NCI-H2171 (cell line): ENCODE results near the gene FALEC.

ENCODE experiments used
- DNase-seq: peaks from one replicate; lab custom pipeline; 2025; lab: John Stamatoyannopoulos, UW

Gene FALEC

GRCh38 chr1:150545486-150546032, 30.0 kb downstream of the FALEC start:
- DNase-seq: no peak

- DNase-seq: no peak
Measured at GRCh38 chr1:150546294-150546937, 30.9 kb downstream of the FALEC start.

- no peak for DNase-seq
Measured at GRCh38 chr1:150548324-150548631, 32.7 kb downstream of the FALEC start.

GRCh38 chr1:150548632-150549495, 33.3 kb downstream of the FALEC start, which contains the start of gene ADAMTSL4:
Gene ADAMTSL4, plus strand, starts transcription at chr1:150549408. Its CDS starts 2,881 bp downstream, at chr1:150552289.
- DNase-seq: peak; percentile 35

GRCh38 chr1:150549496-150550221, 34.1 kb downstream of the FALEC start:
- no peak for DNase-seq

GRCh38 chr1:150550222-150551050, 34.9 kb downstream of the FALEC start:
- no peak for DNase-seq

GRCh38 chr1:150551051-150551783, 35.7 kb downstream of the FALEC start:
- no peak for DNase-seq

GRCh38 chr1:150551784-150552127, 36.2 kb downstream of the FALEC start:
- no peak for DNase-seq

GRCh38 chr1:150552128-150552910, 36.8 kb downstream of the FALEC start:
- DNase-seq: no peak

GRCh38 chr1:150552911-150553289, 37.3 kb downstream of the FALEC start:
- no peak for DNase-seq

- DNase-seq: no peak
Measured at GRCh38 chr1:150553392-150554085, 38.0 kb downstream of the FALEC start.

- DNase-seq: no peak
Measured at GRCh38 chr1:150554086-150554452, 38.5 kb downstream of the FALEC start.

GRCh38 chr1:150555198-150555970, 39.8 kb downstream of the FALEC start:
- DNase-seq: no peak

- DNase-seq: no peak
Measured at GRCh38 chr1:150555971-150556865, 40.7 kb downstream of the FALEC start.

- DNase-seq: no peak
Measured at GRCh38 chr1:150557065-150557600, 41.6 kb downstream of the FALEC start.

- no peak for DNase-seq
Measured at GRCh38 chr1:150557813-150558212, 42.3 kb downstream of the FALEC start.

- DNase-seq: no peak
Measured at GRCh38 chr1:150558303-150558704, 42.8 kb downstream of the FALEC start.
